GM12872 (cell line): ENCODE data around the gene ZNF518B.

Experiments
- TF ChIP-seq, protein P1 (sequence below): IDR thresholded peaks from 3 replicates; pipeline ENCODE4 v1.5.1; 2011; ENCODE audit warnings: low read depth, mild to moderate bottlenecking, low read length, moderate library complexity; ENCODE audit not compliant: insufficient read depth

The ZNF518B gene

GRCh38 chr4:10457255-10457801, at the start of gene ZNF518B:
TSS of gene ZNF518B (minus strand) at chr4:10457426. CDS start at chr4:10446328, 11,098 bp downstream.
- TF ChIP-seq, protein P1, sequence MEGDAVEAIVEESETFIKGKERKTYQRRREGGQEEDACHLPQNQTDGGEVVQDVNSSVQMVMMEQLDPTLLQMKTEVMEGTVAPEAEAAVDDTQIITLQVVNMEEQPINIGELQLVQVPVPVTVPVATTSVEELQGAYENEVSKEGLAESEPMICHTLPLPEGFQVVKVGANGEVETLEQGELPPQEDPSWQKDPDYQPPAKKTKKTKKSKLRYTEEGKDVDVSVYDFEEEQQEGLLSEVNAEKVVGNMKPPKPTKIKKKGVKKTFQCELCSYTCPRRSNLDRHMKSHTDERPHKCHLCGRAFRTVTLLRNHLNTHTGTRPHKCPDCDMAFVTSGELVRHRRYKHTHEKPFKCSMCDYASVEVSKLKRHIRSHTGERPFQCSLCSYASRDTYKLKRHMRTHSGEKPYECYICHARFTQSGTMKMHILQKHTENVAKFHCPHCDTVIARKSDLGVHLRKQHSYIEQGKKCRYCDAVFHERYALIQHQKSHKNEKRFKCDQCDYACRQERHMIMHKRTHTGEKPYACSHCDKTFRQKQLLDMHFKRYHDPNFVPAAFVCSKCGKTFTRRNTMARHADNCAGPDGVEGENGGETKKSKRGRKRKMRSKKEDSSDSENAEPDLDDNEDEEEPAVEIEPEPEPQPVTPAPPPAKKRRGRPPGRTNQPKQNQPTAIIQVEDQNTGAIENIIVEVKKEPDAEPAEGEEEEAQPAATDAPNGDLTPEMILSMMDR, result no peak

GRCh38 chr4:10506077-10506476, 48.9 kb upstream of the ZNF518B start:
- TF ChIP-seq, protein P1, result no peak

DNA sequence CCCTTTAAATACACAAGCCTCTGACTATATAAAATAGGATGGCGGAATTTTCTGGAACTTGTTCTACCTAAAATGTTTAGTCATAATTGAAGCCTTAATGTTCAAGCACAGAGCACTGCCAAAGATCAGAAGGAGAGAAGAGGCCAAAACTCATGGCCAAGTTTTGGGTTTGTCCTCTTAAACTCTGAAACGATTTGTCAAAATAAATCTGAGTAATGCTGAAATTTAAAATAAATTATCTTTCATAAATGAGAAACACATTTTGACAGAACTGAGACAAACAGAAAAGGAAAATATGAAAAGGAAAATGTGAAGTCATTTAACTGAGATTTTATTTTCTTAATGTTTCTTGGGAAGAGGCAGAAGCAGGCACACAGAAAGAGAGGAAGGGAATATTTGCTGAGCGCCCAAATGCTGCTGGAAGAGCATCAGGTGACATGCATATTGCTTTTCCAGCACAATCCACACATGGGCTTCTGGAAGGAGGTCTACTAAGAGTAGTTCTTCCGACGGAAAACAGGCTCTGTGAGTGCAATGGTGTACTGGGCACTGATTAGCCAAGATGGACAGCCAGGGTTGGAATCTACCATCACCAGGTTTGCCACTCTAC, 47.4 kb upstream of the ZNF518B start:
- TF ChIP-seq, protein P1, result no peak

GRCh38 chr4:10502717-10503116, 45.5 kb upstream of the ZNF518B start:
- TF ChIP-seq, protein P1, result no peak

GRCh38 chr4:10500776-10501175, 43.5 kb upstream of the ZNF518B start:
- TF ChIP-seq, protein P1, result no peak

- TF ChIP-seq, protein P1, result no peak
Observed at GRCh38 chr4:10496200-10496599, 39.0 kb upstream of the ZNF518B start.

DNA sequence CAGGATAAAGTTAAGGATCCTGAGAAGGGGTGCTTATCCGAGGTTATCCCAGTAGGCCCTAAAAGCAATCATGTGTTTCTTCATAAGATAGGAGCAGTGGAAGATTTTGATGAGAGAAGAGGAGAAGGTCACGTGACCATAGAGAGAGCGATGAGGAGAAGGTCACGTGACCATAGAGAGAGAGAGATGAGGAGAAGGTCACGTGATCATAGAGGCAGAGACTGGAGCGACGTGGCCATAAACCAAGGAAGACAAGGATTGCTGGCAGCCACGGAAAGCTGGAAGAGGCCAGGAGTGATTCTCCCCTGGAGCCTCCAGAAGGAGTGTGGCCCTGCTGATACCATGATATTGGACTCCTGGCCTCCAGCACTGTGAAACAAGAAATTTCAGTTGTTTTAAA, 38.4 kb upstream of the ZNF518B start:
- TF ChIP-seq, protein P1, result no peak
